Fibroblast of skin of scalp (primary cell): ENCODE data around the gene CADM1.
A peak's percentile ranks its signal among the peaks of the same experiment; 100 is the strongest.

ENCODE experiments used
- DNase-seq: peaks from one replicate; pipeline ENCODE4 v3.0.0-alpha.2; 2013

Gene CADM1

DNA sequence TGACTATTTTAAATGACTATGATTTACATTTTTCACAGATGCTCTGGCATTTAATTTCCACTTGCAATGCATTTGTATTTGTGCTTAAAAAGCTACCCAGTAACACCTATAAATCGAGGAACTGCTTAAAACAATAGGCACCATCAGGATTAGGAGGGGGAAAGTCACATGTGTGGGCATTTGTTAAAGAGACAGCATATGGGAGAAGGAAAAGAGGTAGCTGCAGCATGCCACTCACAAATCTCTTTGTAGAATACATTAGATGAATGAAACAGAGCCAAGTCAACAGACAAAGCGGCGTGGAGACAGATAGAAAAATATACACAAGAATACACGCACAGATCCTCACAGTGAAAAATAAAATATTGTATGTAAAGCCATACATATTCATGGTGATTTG is 228.0 kb downstream of the CADM1 start:
- no peak for DNase-seq

DNA sequence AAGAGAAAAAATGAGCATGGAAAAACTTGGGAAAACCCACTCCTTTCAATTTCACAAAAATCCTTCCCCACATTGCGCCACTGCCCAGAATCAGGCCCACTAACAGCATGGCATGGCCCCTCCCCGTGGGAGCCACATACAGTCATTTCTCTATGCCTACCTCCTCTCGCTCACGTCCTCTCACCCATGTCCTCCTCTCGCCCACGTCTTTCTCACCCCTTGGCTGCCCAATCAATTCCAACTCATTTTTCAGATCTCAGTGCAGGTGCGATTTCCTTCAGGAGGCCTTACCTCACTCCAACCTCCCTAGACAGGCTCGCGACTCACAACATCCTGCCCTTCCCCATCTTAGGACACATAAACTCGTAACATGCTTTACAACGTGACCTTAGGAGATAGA is 229.2 kb downstream of the CADM1 start:
- DNase-seq, result no peak

DNA sequence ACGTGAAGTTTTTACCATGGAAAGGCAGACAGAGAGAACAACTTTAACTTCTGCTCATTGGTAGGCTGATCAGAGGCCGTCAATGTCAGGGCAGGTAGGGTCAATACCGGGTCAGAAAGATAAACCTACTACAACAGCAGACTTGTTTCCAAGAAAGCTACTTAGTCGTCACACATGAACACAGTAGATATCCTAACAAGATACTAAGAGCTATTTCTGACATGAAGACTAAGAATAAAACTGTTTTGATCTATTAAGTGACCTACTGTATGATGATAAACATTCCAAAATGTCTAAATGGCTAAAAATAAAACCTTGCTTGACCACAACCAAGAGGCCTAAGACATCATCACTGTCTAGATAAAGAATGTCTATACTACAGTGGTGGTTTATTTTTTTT is 231.3 kb downstream of the CADM1 start:
- peak; percentile 7 for DNase-seq

DNA sequence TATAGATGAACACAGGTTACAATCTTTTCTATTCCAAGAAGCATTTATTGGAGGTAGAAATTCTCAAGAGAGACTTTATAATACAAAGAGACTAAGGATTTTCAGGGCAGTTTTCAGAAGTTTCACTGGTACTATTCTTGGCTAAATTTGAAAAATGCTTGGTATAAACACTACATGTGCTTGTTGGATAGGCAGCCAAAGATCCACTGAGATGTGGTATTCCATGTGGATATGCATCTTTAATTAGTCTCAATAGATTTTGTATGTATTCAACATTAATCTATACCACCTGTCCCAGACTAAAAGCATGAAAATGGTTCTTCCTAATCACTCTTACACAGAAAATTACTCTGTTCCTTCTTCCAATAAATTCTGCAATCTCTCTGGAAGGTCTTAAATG is 232.6 kb downstream of the CADM1 start:
- DNase-seq, result no peak

DNA sequence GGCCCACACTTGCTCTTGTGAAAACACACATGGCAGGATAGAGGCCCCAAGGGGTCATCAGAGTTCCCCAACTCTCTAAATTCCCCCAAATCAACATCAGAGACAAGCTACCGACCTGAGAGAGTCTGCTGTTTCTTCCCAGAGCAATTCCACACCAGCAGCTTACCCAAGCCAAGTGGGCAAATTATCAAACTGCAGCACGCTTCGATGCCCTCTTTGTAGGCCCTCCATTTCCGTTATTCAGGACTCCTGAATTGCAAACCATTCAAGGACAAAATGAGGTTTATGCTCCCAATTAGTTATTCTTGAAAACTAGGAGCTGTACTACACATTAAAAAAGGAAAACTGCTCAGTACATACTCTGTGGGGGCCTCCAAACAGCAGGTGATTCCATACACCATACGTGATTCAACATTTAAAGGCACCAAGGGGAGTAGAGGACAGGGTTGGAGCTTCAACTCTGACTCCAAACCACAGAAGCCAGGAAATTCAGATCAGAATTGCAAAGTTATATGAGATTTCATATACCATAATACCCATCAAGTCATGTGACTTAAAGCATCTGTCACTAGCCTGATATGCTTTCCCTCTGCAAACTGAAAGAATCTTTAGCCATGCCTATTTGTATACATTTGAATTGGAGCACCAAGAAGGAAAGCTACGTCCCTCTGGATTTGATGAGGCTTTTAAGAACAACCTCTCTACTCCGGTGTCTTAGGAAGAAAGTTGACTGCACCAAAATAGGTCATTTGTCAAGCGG is 234.8 kb downstream of the CADM1 start:
- no peak for DNase-seq

DNA sequence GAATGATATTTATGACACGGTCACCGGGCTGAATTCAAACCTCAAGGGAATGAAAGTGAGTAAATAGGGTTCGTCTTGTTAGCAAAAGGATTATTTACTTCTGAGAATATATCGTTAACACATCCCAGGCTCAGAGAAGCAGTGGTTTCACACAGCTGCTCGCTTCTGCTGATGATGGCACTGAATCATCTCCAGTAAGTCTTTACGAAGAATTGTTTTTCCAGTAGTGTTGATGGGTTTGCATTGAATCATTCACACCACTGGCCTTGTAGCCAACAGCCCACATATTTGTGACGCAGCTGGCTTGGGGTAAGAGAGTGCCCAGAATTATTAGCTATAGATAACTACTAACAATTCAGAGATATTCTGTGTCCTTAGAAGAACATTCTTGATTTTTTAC is 236.3 kb downstream of the CADM1 start:
- peak; percentile 51 for DNase-seq

DNA sequence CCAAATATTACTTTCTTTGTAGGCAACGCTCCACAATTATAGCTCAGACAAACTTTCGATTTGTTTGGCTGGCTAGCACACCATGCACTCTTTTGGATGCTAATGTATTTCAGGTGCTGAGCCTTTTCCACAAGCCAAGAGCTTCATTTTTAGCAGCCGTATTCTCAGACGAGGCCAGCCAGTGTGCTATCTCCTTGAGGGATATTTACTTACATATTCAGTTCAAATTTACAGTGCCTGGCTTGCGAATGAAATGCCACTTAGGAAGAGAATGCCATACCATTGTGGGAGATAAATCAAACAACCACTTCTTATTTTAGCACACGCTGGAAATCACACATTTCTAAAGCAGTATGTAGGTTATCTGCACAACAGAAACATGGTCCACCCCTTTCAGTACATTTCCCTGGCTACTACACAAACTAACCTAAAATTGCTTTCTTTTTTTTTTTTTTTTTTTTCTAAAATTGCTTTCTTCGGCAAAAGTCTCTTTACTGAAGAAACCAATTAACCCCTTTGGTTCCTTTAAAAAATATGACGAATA is 236.9 kb downstream of the CADM1 start:
- no peak for DNase-seq

DNA sequence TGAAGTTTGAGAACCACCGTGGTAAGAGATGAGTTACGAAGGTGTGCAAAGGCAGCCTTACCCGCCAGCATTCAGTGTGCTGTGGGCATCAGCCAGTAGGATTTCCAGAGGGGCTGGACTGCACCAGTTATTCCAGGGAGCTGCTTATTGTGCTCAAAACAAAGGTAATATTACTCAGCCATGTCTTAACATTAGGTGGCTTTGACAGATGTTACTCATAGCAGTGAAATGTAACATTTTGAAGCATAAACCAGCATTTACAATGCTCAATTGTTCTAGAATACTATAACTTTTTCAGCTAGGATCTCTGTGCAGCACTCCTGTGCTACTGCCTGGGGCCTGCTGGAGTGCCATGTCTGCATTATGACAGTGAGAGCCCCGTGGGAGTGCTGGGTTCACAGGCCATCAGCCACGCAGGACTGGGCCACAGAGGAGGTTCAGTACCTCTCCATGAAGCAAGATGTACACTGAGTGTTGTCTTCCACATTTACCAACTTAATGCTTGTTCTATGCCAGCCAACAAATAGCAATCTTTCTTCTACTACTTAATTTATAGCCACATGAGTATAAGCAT is 238.1 kb downstream of the CADM1 start:
- DNase-seq, result no peak

DNA sequence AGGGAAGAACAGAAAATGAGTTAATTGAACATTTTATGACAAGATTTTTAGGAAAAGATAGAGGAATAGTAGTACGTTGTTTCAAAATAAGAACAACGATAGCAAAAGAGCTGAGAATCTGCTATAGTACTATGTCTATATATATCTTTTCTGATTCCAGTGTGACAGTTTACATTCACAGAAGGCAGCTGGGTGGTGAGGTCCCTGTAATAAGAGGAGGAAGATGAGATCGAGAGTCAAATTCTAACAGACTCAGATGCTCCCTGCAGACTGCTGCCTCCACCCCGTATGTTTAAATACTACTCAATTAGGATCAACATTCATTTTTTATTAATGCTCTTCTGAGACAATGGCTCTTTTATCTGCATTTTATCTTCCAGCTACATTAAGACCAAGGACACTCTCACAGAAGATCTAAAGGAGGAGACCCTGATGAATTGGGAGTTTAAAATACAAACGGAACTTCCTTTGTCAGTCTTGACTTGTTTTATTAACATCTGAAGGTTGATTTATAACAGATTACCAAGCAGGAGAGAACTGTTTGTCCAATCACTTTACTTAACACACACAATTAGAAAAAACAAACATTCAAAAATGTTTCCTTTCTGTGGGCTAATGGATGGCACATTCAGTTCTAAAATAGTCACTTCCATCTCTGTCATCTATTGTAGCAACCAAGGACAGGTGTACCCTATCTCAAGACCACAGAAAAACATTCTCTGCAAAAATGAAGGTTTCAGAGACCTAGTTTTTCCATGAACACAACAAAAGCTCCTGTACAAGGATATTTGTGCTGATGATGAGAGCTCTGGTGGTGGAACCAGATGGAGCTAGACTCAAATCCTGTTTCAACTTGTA is 240.2 kb downstream of the CADM1 start:
- DNase-seq, result no peak

DNA sequence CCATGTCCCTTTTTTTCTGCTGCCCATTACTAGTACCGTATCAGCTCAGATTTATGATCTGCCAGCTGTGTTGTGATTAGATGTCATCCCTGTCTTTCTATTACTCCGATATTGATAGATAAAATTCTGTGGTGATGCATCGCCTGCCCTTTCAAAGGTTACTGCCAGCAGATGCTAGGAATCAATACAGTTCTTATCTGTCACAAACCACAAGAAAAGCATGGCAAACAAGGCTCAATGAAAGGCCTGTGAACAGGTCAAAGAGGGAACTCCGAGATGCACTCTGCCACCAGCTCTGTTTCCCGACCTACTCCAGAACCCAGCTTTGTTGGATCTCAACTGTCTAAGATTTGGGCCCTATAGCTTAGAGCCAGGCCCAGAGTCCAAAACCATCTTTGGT is 246.0 kb downstream of the CADM1 start:
- no peak for DNase-seq

DNA sequence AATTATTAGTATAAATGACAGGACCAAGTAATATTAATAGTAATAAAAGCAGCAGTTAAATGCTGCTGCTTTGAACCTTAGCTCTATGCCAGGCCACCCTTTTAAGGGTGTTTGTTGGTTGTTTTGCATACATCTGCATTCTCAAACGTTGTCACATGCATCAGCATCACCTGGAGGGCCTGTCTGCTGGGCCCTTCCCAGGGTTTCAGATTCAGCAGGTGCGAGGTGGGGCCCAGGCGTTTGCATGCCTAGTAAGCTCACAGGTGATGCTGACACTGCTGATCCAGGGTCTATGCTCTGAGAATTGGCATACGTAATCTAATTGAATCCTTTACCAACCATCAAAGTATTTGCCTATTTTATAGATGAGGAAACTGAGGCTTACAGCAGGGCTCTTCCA is 246.5 kb downstream of the CADM1 start:
- DNase-seq, result no peak

DNA sequence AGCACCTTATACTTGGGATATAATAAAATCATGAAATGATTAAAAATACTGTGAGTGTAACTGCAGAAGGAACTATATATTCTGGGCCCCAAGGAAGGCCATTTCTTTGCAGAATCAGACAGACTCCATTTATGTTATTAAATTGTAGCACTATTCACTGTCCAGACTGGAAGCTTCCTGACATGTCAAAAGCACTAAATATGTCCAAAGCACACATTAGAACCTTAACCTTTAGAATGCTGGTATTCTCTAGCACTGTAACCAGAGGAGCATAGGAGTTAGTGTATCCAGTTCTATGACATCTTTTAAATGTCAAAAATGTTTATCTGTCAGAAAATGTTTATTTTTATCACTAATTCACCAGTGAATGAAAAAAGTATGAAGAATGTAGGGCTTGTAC is 246.9 kb downstream of the CADM1 start:
- no peak for DNase-seq

DNA sequence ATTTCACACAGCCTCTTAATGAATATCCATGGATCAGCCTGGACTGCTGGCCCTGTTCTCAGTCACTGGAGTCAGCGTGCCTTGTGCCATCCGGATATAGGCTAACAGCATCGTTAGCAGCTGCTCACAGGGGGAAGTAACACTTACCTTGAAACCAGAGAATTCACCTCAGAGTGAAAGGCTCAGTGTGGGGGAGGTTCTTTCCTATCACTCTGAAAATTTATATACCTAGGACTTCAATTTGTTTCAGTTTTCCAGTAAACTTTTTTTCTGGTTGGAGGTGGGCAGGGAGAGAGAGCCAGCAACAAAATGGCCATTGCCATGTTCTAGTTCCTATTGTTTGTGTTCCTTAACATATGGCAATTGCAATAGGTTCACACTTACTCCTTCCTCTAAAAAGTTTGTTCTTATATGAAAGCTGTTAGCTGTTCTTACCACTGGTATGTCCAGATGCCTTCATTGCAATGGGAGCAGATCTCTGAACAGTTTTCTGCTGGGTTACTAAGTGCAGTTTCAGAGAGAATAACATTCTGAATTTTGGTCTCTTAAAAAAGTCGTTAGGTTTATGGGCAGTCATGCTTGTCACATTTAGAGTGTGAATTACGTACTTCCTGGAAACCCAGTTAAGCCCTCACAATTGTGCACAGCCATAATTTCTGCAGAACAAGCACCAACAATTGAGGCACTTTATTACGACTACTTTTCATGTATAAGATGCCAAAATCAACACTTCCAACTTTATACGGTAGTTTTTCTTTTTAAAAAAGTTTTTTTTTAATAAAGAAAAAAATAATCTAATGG is 247.6 kb downstream of the CADM1 start:
- no peak for DNase-seq

DNA sequence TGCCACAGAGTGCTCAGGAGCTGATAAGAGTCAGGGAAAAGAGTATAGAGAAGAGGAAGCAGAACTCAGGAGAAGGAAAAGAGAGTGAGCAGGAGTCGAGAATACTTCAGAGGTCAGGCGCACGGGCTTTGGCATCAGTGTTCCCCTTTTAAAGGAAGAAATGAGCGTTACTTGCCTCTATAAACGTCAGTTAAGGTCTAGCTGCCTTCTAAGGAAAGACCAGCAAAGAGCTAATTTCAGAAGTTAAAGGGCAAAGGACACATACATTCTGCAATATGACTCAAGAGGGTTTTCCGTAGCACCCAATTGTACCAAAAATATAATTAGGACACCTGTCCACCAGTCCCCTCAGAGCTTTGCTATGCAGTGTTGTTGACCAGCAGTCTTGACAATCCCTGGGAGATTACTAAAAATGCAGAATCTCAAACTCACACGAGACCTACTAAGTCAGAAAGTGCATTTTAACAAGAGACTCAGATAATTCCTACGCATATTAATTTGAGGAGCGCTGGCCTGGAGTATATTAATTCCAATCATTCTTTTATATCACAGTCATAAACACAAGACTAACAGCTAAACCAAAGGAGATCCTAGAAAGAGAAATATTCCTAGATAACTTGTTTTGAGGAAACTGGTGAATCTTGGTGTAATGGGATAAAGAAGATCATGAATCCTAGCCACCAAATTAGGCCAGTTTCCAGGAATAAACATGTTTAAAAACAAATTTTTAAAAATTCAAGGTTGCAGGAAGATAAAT is 249.0 kb downstream of the CADM1 start:
- DNase-seq, result peak; percentile 23

DNA sequence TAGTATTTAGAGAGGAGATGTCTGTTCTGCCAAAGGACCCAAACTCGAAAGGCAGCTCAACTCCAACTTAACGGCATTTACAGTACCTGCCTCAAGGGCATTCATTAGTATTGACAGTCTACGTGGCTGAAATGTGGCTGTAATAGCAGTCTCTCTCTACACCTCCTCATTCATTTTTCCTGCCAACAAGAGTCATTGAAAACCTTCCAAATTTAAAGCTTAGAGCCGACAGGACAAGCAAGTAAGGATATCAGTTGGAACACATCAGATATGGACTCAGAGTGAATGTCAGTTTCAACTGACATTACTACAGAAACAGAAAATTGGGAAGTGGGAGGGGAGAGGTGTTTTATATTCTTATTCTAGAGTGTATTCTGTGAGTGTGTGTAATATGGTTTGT is 253.1 kb downstream of the CADM1 start:
- no peak for DNase-seq

DNA sequence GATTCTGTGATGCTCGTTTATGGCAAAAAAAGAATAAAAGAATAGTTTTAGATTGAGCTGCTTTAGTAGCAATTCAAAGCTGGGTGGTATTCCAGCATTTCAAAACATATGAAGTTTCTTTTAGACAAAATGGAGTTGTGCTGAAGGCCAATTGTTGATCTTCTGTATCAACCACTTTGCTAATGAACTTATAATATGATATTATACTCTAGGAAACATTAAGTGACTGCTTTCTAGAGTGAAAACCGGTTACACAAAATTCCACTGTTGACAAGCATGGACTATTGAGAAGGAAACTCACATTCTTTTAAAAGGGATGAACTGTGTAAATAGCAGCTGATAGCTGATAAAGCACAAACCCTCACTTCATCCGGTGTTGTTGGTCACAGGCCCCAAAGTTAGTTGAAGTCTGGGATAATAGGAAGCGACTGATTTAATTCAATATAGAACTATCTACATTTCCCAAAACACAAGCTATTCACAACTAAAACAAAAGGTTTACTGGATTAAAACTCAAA is 255.1 kb downstream of the CADM1 start:
- no peak for DNase-seq

DNA sequence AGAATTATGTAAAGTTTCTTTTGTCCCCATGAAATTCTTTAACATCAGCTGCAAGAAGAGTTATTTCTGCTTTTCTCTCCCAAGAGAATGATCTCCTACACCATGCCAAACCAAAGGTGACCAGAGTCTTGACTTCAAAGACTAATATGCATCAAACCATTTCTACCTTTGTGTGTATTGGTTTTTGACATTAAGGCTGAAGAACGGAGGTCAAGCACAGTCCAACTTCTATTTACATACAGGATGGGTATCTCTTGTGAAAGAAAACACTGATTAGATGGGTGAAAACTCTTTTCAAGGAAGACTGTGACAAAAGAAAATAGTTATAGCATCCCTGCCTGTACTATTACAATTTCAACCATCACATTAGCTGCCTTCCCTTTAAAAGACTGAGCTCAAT is 256.3 kb downstream of the CADM1 start:
- DNase-seq, result no peak

DNA sequence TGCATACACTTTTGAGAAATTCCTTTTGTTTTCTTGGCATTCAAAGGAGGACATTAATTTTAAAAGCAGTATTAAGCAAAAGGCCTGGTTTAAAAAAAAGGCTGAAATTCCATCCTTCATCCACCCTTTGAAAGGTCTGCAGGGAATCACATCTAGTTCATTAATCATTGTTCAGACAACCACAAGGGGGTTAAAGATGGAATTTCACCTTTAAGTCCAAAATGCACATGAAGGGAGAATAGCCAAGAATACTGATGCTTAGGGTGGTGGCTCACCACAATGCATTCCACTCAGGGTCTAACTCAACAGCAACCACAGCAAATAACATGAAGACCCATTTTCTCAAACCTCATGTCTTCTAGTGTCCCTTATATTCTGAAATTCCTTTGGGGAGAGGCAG is 256.9 kb downstream of the CADM1 start:
- DNase-seq, result peak; percentile 85

DNA sequence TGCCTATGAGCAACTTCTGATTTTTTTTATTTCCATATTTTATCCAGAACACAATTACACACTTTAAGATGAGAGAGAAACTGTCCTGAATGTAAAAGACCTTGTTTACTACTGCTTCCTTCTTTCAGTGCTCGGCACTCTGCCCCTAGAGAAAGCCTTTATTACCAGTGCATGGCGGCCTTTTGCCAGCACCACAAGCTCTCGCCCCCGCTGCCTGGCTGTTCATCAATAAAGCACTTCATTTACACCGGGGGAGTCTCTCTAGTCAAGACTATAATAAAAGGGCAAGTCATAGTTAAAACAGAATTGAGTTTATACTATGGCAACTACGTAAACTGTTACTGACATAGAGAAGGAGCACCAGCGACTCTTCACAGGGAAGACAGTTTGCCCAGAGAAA is 259.5 kb downstream of the CADM1 start:
- no peak for DNase-seq

DNA sequence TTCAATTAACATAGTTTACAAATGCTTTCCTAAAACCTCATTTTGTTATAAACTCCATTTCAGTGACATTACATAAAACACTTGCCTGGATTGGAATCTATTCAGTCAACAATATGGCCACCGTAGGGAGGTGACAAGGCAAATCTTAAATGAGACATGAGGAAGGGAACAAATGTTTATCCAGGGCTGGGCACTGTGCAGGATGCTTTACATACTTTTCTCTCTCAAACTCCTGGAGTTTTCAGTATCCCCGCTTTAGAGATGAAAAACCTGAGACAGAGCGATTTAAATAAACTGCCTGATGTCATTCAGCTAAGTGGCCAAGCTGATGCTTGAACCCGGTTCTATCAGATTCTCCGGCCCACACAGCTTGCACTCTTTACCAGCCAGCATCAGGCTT is 259.9 kb downstream of the CADM1 start:
- DNase-seq, result peak; percentile 27

DNA sequence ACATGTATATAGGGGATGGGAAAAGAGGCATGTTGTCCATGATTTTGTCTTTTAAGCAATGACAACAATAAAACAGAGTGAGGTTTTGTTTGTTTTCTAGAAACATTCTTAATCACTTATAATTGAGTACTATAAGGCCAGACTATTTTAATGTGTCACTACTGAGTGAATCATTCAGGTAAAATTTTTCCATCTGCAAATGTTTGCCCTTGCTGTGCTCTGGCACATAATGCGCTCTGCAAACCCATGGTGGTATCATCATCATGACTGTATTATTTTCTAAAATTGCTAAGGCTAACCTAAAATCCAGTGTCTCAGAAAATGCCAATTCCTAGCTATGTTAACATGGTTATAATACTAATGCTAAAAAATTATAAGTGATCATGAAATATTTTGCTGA is 261.2 kb downstream of the CADM1 start:
- no peak for DNase-seq

DNA sequence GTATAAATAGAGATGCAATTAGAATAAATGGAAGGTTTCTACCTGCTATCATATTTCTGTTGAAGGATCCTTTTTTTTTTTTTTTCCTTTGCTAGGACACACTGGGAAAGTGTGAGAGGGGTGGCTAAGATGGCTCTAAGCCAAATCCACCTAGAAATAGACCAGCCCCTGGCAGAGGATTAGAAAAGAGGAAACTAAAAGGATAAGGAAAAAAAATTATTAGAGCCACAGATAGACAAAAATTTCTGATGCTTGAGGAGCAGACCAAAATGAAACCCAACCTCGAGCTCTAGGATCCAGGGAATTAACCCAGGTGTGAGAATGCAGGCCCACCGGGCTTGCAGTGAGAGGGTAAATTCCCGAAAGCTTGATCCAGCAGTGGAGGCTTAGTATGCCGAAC is 262.3 kb downstream of the CADM1 start:
- DNase-seq, result no peak
